Mucosa of gallbladder (tissue), 1 donor: Measurements from ENCODE around the gene MAP3K13. TPM values are rescaled to one million over a fixed set of nuclear protein-coding genes. Genes with fewer than 3 reads are reported as not detected.
A peak's percentile ranks its signal among the peaks of the same experiment; 100 is the strongest.
"Not testable (repeated sequence)": the region's sequence is repeated elsewhere in the genome, so short reads cannot be mapped to it uniquely, and the experiment has no call there.

ENCODE experiments used
- DNase-seq: peaks from one replicate; pipeline ENCODE4 v3.0.0-alpha.2; 2020; ENCODE audit warnings: low spot score
- total RNA-seq: library from RNA; stranded (reverse); gene quantifications from one replicate; pipeline ENCODE4 v1.2.1, GENCODE V29; 2021
- donor health status: DM: no; HTN: no; CAD: no.

Gene MAP3K13
- total RNA-seq, 1 donor from 2014 or later = 45.2 TPM

DNA sequence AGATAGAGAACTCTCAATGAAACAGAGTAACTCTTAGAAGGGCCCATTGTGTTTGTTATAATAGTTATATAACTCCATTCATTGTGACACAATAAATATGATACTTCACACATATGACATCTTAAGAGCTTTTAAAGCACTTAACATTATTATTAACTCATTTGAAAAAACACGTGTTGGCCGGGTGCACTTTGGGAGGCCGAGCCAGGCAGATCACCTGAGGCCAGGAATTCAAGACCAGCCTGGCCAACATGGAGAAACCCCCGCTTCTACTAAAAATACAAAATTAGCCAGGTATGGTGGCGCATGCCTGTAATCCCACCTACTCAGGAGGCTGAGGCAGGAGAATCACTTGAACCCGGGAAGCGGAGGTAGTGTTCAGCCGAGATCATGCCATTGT is 88.5 kb downstream of the MAP3K13 start:
- DNase-seq = not testable (repeated sequence)

DNA sequence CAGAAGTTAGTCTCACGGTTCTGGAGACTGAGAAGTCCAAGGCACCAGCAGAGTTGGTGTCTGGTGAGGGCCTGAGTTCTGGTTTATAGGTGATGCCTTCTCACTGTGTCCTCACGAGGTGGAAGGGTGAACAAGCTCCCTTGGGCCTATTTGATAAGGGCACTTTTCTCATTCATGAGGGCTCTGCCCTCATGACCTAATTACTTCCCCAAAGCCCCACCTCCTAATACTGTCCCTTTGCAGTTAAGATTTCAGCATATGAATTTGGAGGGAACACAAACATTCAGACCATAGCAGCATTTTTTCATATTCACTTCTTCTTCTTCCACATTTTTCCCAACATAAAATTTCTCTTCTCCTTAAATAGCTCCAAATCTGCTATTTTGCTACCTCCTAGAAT is 94.4 kb downstream of the MAP3K13 start:
- DNase-seq = no peak

DNA sequence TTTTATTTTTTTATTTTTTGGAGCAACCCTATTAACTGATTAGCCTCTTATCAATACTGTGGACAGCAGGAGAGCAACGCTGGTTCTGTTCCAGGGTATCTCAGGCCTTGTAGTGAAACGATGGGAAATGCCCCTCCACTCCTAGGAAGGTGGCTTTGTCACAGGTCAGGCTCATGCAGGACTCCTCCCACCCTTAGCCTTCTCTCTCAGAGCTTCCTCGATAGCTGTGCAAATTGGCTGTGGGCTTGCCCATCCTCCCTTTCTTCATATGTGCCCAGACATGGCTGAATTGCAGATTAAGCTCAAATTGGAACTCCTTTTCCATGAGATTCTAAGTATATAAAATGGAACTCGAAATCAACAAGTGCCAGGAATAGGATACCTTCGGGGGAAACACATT is 97.4 kb downstream of the MAP3K13 start:
- DNase-seq = no peak

DNA sequence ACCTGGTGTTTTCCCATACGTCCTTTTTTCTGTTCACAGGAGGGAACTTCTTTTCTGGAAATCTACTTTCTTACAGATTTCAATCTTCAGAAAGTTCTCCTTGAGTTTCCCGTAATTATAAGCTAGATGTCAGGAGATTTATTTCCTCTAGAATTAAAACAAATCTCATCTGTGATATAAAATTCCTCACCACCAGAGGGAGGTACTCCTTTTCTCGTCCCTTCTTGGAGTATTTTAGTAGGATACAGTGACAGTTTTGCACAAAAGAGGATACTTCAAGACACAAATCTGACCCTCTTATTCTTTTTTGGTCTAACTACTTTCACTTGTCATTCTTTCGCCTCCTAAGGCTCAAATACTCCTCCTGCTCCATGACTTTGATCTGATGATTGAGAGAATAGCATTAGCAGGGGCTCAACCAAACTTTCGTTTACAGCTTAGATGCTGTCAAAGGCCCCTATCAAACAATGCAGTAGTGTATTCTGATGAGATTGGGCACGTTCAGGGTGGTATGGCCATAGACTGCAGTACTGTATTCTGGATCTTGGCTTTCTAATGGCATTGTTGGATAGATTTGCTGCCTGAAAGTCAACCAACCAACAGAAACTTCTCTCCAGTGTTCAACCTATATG is 97.9 kb downstream of the MAP3K13 start:
- no peak for DNase-seq

DNA sequence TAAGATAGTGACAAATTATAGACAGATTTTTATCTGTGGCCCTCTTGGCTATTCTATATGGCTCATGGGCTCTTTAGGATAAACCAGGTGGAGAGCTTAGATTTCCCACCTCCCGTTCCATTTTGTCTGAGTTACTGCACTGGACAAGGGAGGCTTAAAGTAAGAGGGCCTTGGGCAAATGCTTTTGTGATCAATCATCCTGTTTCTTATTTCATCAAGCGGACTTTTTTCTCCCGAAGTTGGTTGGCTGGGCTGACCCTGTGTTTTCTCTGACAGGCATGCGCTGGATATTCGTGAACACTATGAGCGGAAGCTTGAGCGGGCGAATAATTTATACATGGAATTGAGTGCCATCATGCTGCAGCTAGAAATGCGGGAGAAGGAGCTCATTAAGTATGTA is 102.5 kb downstream of the MAP3K13 start:
- no peak for DNase-seq

DNA sequence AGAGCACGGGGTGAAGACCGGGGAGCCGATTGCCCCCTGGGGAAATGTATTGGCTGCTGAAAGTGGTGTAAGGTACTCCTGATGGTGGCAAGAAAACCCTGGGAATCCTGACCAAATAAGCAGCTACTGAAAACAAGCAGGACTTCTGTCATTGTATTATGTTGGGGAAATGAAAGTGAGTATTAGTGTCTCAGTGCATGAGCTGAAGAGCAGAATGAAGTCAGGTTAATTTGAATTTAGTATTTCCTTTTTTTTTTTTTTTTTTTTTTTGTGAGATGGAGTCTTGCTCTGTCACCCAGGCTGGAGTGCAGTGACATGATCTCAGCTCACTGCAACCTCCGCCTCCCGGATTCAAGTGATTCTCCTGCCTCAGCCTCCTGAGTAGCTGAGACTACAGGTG is 103.2 kb downstream of the MAP3K13 start:
- DNase-seq = not testable (repeated sequence)

DNA sequence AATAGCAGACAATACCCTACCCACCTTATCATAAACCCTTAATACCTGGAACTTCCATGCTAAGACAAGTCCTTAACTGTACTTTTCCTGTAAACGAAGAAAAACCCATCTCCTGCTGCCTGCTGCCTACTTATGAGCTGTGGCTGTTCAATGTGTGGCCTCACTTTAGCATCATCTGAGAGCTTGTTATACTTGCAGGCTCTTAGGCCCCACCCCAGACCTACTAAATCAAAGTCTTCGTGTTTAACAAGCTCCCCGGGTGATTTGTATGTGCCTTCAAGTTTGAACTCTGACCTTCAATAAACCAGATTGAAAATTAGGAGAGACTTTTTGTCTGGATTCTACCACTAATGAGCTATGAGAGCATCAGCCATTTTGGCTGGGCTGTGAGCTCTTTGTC is 106.6 kb downstream of the MAP3K13 start:
- no peak for DNase-seq

DNA sequence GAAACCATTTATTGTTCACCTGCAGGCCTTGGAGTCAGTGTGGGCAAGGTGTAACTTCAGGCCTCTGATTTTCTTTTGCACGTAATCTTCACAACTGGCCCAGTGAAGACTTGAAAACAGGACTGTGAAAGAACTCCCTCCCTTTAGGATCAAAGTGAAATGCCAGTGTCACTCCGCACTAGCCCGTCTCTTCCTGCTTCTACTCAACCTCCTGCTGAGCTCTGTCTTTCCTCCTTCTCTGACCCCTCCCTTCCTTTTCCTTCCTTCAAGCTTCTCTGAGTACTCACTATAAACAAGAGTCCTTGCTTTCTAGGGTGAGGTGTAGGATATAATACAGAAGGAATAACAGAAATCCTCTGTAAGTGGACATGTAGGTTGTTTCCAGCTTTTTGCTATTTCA is 107.4 kb downstream of the MAP3K13 start:
- DNase-seq = no peak

DNA sequence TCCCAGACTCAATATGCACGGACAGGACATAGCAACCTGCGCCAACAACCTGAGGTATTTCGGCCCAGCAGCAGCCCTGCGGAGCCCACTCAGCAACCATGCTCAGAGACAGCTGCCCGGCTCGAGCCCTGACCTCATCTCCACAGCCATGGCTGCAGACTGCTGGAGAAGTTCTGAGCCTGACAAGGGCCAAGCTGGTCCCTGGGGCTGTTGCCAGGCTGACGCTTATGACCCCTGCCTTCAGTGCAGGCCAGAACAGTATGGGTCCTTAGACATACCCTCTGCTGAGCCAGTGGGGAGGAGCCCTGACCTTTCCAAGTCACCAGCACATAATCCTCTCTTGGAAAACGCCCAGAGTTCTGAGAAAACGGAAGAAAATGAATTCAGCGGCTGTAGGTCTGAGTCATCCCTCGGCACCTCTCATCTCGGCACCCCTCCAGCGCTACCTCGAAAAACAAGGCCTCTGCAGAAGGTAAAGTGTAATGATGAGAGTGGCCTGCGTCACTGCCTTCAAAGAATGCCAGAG is 110.4 kb downstream of the MAP3K13 start:
- no peak for DNase-seq

DNA sequence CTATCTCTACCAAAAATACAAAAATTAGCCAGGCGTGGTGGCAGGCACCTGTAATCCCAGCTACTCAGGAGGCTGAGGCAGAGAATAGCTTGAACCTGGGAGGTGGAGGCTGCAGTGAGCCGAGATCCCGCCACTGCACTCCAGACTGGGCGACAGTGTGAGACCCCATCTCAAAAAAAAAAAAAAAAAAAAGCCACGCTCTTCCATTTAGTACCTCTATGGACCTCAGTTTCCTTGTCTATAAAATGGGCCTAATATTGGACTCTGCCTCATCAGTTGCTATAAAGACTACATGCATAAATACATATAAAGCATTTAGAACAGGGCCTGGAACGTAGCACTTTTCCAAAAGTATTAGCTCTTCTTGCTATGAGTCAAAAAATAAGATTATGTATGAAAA is 112.0 kb downstream of the MAP3K13 start:
- not testable (repeated sequence) for DNase-seq

DNA sequence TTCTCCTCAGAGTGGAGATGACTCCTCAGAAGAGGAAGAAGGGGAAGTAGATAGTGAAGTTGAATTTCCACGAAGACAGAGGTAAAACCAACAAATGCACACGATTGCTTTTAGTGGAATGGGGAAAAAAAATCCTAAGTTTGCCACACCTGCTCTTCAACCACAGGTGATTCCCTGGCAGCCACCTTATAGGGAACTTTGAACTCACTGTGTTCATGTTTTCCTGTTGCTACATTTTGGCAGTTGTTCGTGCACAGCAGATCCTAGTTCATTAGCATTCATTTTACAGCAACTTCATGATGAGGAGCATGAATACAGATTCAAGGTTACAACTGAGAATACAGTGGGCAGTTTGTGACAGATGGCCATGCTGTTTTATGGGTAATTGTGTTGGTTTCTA is 114.4 kb downstream of the MAP3K13 start:
- DNase-seq = no peak

DNA sequence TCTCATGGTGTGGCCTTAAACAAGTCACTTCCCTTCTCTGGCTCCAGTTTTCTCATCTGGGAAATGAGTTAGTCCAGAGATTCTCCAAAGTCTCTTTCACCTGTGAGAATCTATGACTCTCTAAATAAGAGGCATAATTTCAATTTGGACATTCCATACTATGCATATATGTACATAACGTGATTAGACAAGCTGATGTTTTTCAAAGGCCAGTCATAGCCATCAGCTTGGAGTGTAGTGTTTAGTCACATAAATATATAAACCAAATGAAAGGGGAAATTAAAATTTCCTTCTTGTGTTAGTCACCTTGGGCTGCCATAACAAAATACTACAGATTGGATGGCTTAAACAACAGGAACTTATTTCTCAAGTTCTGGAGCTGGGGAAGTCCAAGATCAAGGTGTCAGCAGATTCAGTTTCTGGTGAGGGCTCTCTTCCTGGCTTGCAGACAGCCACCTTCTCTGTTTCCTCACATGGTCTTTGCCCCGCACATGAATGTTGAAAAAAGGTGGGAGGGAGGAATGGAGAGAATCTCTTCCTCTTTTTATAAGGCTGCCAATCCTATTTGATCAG is 116.5 kb downstream of the MAP3K13 start:
- no peak for DNase-seq

DNA sequence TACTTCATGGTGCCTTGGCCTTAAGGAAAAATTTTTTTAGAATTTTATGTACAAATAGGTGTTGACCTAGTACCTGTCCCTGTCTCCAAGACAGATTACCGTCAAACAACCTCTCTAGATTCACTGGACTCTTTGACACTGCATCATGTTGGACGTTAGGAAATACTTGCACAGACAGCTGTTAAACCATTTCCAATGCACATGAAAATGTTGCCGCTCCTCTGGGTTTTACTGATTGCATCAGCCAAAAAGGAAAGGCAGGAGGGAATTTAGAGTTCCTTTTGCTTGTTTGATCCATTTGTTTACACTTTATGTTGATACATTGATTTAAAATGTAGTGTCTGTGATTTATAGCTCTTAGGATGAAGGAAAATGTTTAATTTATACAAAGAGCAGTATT is 121.4 kb downstream of the MAP3K13 start:
- DNase-seq = no peak

DNA sequence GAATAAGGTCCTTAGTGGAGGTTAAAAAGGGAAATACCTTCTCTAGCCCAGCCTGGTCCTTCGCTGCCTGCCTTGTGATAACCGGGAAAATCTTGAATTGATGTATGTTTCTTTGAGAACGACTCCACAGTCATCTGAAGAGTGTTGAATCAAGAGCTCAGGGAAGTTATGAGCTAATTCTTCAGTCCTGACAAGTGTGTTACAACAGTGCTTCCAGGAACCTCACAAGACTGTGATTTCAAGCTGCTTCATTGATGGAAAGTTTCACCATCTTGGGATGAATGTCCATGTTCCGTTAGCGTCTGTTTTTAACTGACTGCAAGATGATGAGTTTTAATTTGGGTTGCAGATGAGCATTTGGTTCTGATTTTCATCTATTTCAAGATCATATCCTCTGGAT is 123.5 kb downstream of the MAP3K13 start:
- no peak for DNase-seq

DNA sequence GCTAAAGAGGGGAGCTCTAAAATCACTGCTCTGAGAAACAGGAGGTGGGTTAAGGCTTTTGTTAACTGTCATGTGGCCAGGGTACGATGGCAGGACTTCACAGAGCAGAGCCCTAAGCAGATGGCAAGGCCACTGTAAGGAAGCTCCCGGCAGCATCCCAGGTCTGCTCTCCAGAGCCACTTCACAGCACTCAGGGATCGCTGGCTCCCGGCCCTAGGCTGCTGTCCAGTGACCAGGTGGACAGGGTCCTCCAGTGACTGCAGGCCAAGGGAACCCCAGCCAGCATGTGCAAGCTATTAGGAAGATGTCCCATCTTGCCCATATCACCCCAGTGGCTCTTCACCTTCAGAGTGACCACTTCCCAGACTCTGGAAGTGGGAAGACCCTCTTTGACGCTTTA is 125.5 kb downstream of the MAP3K13 start:
- DNase-seq = no peak

DNA sequence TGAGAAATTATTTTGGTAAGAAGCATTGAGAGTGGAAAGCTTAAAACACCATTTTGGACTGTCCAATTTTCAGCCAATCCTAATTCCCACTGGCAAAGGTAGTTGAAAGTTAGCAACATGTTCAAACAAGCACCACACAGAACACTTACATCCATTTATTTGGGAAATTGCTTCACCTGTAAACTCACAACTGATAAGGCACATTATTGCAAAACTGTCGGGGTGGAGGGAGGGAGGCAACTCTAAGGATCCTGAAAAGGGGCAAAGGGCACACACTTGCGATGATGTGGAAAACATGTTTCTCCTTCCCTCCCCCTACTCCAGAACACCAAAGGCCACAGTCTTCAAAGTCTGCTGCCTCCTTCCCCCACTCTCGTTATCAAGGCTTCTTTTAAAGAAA is 126.5 kb downstream of the MAP3K13 start:
- no peak for DNase-seq

DNA sequence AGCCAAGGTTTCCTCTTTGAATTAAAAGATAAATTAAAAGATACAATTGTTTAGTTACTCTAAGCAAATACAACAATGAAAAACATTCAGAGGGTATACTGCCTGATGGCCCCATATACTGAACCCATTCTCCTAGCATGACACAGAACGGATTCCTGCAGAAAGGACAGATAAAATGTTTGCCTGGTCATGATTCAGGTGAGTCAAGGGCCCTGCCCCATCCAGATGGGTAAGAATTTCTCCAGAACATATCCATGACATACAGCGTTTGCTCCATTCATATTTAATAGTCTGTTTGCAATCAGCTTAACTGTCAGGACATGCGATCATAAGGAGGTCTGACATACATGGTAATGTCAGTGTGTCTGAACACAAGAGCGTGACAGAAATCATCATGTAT is 127.3 kb downstream of the MAP3K13 start:
- no peak for DNase-seq

DNA sequence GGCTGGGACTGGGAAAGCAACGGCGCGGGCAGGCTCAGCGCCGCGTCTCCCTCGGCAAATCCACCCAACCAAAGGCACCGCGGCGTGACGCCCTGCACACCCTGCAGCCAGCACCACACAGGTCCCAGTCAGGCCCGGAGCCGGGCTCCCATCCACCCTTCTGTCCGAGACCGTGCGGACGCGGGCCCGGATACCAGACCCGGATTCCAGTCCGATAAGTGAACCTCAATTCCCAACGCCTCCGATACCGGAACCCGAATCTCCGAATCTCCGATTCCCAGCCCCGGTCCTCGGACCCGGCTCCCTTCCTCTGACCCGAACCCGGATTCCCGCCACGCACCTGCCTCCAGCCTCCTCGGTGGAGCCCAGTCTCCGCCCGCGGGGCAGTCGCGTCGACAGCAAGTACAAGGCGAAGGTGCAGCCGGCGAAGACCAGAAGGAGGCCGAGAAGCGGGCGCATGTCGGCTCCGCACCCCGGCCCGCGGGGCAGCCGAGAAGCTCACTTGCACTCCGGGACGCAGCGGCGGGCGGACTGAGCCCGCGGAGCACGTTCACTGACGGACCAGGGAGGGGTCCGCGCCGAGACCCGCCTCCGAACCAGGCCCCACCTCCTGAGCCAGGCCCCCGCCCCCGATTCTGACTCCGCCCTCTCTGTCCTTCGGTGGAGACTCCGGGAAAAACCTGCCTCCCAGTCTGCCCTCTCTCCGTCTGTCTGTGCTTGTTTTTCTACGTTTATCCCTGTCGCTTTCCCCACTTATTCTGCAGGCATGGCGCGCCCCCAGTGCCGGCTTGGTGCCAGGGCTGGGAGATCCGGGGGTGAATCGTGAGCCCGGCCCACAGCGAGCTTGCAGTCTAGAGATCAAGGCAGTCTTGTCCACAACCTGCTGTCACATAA is 135.8 kb downstream of the MAP3K13 start, which contains the start of gene TMEM41A:
Gene TMEM41A (minus strand): TSS at position 533 of the 894 bp plus-strand sequence. CDS start 74 bp downstream, at position 459.
- peak; percentile 94 for DNase-seq

DNA sequence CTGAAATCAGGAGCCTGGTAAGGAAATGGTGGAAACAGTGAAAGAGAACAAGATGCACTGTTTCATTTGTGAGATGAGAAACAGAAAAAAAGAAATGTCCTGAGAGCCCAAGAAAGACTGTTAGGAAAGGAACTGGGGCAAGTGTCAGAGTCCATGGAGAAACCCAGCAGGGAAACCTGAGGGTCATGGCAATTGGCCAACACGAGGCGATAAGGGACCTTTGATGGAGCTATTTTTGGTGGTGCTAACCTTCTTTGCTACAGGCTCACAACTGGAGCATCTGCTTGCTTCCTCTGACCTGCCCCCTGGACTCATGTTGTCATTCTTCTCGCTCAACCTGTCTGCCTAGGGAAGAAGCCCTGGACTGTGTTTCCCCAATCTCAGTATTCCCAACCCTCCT is 140.1 kb downstream of the MAP3K13 start:
- DNase-seq = no peak

DNA sequence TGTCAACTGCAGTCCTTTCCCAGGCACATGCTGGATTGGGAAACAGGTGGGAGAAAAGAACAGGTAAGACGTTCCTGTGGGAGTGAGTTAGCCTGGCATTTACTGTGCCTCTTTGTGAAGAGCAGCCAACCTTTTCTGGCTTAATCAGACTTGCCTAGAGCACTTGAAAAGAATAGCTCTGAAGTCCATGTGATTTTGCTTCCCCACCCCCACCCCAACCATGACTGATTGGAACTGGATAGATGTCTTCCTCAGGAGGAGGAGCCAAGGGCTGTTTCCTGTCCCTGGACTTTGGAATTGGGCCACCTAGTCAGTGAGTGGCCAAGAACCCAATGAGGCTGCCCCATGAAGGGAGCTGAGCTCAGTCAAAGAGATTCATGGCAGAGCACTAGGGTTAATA is 140.6 kb downstream of the MAP3K13 start:
- DNase-seq = peak; percentile 15

DNA sequence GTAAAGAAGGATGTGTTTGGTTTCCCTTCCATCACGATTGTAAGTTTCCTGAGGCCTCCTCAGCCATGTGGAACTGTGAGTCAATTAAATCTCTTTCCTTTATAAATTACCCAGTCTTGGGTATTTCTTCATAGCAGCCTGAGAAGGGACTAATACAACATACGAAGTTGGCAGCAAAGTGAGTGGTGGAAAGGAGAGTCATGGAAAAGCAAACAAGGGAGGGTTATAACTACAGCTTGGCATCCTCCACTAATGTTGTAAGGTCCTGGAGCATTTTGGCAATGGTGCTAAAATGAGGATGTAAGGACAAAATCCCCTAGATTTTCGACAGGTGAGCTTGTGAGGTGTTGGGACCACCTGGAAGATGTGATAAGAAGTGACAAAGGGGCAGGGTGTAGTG is 141.7 kb downstream of the MAP3K13 start:
- DNase-seq = no peak

DNA sequence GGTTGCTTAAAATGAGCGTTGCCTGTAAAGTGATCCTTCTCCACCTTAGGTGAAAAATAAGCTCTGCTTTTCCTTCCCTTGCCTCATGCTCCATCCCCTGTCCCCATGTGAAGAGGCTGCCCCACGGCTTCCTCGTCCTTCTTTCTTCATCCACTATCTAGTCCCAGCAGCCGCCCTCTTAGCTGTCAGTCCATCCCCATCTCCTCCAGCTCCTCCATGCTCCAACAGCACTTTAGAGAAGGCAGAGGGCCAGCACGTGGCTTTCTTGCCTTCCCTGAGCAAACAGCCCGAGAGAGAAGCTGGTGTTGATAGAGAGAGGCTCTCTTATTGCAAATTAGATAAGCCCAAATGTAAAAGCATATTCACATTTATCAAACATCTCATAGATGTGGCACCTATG is 144.9 kb downstream of the MAP3K13 start:
- DNase-seq = no peak
